ENCODE data around the gene VASH2. TPM values are rescaled to one million over a fixed set of nuclear protein-coding genes. Genes with fewer than 3 reads are reported as not detected.

VASH2 gene
- total and polyA plus RNA-seq, 12 donors: 0.16 to 5.5 (median 0.29) TPM; not detected in 3

- no peak for DNase-seq
- H3K27me3 ChIP-seq: peaks cover 6% of the 10 kb centered on the region
- no peak overlapping the region for H3K27ac ChIP-seq
- 36 to 45% (median 41%) methylated on average over 4 of the region's 4 CpGs for WGBS, 4 donors
- H3K4me1 ChIP-seq (replicated peaks in 1 of 2): peaks cover 12 to 13% of the 10 kb centered on the region in 2 donors
- TF ChIP-seq CTCF (IDR thresholded peaks at IDR 0.05) (no peak), POLR2A (IDR thresholded peaks at IDR 0.05) (no peak)
- H3K36me3 ChIP-seq (replicated peaks in 1 of 2): no peaks in the 10 kb centered on the region
- intact Hi-C loops (cut with DNase I): no loop called here
- no peak overlapping the region for H3K4me3 ChIP-seq
- H3K9me3 ChIP-seq (replicated peaks in 1 of 3): no peaks in the 10 kb centered on the region
These were observed 1.8 kb downstream of the VASH2 start for GRCh38 chr1:212951947-212952640.

DNA sequence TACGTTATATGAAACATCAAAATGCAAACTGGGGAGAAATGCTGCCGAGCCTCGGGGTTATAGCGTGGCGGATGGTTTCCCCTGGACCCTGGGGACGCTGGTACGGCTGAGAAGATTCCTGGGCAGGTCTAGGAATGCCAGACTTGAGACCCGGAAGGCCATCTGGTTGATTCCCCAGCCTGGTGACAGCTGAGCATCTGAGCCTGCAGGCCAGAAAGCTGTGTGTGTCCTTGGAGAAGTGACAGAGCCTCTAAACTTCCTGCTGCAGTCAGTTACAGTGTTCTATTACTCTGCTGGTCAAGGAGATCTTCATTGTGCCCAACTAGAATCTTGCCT, 2.3 kb downstream of the VASH2 start:
- TF ChIP-seq CTCF (IDR thresholded peaks at IDR 0.05) (no peak), POLR2A (IDR thresholded peaks at IDR 0.05) (no peak)
- H3K4me1 ChIP-seq (replicated peaks in 1 of 2): peaks cover 12 to 13% of the 10 kb centered on the region in 2 donors
- peak overlapping the region in 1 of 5 donors; percentile 5 for H3K27ac ChIP-seq
- no peaks in the 10 kb centered on the region for H3K36me3 ChIP-seq (replicated peaks in 1 of 2)
- peak in 3 of 7 donors; percentile 19 to 33 (median 28) for DNase-seq
- H3K9me3 ChIP-seq (replicated peaks in 1 of 3): no peaks in the 10 kb centered on the region
- peaks cover 6% of the 10 kb centered on the region for H3K27me3 ChIP-seq
- WGBS, 4 donors: 38 to 78% (median 46%) methylated on average over 6 to 8 of the region's 8 CpGs
- intact Hi-C loops (cut with DNase I): no loop called here
- H3K4me3 ChIP-seq: no peak overlapping the region

DNA sequence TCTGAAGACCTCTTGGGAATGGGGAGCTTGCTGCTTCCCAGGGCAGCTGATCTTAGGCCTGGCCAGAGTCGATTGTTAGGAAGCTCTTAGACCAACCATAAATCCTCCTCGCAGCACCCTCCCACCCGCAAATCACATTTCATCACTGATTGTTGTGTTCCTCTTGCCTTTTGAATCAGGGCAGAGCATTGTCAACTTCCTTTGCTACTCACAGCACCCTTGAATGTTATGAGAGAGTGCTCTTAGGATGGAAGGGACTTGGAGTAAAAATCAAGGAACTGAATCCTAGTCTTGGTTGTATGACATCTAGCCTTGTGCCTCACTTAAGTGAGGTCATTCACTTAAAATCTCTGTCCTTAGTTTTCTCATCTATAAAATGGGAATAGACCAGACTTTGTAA, 3.0 kb downstream of the VASH2 start:
- Histone ChIP-seq H3K27ac (no peak overlapping the region), H3K4me1 (replicated peaks in 1 of 2) (peaks cover 12 to 13% of the 10 kb centered on the region in 2 donors), H3K36me3 (replicated peaks in 1 of 2) (no peaks in the 10 kb centered on the region), H3K9me3 (replicated peaks in 1 of 3) (no peaks in the 10 kb centered on the region), H3K27me3 (peaks cover 6% of the 10 kb centered on the region), H3K4me3 (no peak overlapping the region)
- 74 to 82% (median 75%) methylated on average over 3 of the region's 3 CpGs for WGBS, 4 donors
- intact Hi-C loops (cut with DNase I): no loop called here
- DNase-seq: no peak
- no peak for TF ChIP-seq CTCF (IDR thresholded peaks at IDR 0.05)
- no peak for TF ChIP-seq POLR2A (IDR thresholded peaks at IDR 0.05)

GRCh38 chr1:212954514-212954913, 4.2 kb downstream of the VASH2 start:
- intact Hi-C loops (cut with DNase I): no loop called here
- H3K4me3 ChIP-seq: no peak overlapping the region

More at GRCh38 chr1:212954514-212954913, 4.2 kb downstream of the VASH2 start:
- WGBS, 4 donors: 84 to 96% (median 95%) methylated on average over 6 of the region's 6 CpGs
- DNase-seq: no peak
- Histone ChIP-seq H3K4me1 (replicated peaks in 1 of 2) (peaks cover 12 to 13% of the 10 kb centered on the region in 2 donors), H3K9me3 (replicated peaks in 1 of 3) (no peaks in the 10 kb centered on the region), H3K36me3 (replicated peaks in 1 of 2) (no peaks in the 10 kb centered on the region), H3K27ac (no peak overlapping the region), H3K27me3 (peaks cover 6% of the 10 kb centered on the region)
- TF ChIP-seq CTCF (IDR thresholded peaks at IDR 0.05): no peak
- no peak for TF ChIP-seq POLR2A (IDR thresholded peaks at IDR 0.05)

Measured in adrenal gland (tissue), 12 donors.